Measurements from ENCODE around the gene PRR5L.

Gene PRR5L

DNA sequence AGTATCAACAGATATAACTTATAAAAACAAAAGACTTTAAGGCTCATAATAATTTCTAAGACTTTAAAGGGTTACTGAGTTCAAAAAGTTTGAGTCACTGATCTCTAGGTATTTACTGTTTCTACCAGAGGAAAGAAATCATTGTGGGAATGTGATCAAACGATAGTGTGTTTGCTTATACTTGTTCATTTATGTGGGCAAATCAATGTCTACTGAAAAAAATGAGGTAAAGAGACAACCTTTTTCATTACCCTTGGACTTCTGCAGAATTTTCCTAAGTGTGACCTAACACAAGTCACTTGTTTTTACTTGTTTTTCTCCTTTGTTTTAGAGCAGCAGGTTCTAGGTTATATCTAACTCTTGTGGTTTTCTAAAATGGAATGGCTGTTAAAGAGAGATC lies 65.4 kb downstream of the PRR5L start:
- DNase-seq = no peak

DNA sequence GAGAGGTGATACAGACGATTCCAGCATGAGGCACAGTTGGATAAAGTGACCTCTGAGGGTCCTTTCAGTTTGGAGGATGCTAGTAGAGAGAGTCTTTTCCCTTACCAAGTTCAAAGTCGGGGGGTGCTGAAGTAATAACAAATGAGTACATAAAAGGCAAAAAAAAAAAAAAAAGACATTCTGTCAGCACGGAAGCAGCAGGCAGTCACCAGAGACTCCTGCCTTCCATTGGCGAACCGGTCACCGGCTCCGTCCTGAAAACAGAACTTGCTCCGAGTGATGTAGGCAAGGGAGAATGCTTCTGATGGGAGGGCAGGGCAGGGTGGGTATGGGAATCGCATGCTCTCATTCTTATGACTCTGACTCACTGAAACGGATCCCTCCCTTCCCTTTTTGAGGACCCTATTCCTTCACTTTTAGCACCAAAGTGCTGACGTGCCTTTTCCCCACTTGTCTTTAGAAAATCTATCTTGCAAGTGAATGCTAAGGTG lies 65.9 kb downstream of the PRR5L start:
- peak; percentile 87 for DNase-seq

DNA sequence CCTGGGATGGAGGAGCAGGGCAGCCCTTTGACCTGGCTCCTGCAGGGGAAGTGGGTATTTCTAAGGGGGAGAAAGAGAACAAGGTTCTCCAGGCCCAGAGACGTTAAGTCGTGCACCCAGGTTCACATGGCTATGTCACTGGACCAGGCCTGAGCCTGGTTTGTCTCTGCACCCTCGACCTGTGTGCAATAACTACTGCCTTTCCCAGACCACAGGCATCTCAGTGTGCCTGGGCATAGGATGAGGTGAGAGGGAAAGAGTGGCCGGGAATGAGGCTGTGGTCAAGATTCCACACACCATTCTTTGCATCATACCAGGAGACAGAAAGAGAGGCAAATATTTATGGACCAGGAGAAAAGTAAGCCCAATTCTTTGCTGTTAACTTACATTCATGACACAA lies 66.8 kb downstream of the PRR5L start:
- DNase-seq = peak; percentile 74

DNA sequence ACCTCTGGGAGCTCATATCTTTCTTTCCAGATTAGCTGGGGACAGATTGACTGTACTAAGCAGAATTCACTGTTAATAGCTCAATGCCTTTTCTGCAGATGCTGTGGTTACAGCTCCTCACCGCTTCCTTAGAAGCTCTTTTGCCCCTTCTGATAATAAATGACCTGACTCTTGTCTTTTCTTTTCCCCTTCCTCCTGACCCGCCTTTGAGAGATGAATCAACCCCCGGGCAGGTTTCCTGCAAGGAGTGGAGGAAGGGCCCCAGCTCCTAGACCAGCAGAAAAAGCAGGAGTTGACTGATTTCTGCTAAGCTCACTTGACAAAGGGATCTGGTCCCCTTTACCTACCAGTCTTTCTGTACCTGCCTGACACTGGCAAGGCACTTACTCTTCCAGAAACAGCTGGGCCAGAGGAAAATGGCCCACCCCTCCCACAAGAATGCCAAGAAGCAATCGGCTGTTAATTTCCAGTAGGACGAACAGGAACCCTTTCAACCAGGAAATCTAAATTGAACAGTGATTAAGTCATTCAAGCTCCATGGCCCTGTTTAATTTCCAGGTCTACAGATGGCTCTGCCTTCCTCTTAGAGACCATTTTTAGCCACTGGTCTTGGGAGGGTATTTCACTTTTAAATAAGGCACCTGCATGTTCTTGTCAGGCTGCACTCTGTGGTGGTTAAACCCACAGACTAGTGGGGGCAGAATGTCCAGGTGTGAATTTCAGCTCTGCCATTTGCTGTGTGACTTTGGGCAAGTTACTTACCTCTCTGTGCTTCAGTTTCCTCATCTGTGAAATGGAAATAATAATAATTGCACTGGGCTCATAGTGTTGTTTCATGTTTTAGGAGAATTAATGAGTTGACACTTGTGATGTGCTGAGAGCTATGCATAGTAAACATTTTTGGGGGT lies 67.5 kb downstream of the PRR5L start:
- DNase-seq = no peak

DNA sequence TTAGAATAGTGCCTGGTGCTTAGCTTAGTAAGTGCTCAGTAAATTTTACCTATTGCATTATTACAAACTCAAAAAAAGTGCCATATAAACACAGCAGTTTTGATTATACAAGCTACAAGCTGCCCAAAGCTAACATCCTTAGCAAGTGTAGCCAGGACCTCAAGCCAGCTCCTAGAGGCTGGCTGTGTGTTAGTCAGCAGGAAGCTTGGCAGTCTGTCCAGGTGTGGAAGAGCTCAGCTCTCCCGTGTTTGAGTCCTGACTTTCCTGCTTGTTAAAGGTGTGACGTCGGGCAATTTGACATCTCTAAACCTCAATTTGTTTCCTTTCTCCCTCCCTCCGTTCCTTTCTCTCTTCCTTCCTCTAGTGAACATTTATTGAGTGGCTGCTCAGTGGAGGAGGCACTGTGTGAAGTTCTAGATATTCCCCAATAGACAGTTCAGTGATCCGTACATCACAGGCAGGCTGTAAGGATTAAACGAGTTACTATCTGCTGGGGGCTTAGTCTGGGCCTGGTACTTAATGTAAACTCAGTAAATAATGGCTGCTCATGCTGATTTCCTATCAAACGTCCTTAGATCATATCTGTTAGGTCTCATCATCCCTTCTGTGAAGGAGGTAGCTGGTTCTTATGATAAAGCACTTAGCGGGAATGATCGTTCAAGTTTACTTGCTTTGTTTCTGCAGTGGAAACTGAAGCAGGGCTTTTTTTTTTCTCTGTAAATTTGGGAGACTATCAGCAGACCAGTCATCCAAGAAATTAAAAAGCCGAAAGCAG lies 68.7 kb downstream of the PRR5L start:
- DNase-seq = no peak

DNA sequence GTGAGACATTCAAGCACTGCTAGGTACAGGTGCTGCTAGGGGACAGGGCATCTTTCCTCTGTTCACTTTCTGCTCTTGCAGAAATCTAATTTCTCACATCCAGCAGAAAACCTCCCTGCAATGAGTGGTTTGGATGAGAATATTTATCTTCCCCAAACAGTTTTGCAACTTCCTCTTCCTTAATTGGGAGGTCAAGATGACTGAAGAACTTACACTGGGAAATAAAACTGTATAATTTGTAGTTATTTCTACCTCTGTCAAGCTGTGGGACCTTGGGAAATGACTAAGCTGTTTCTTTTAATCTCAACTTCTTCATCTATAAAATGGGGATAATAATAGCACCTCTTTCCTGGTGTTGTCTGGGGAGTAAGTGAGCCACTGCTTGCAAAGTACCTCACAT lies 69.8 kb downstream of the PRR5L start:
- no peak for DNase-seq

DNA sequence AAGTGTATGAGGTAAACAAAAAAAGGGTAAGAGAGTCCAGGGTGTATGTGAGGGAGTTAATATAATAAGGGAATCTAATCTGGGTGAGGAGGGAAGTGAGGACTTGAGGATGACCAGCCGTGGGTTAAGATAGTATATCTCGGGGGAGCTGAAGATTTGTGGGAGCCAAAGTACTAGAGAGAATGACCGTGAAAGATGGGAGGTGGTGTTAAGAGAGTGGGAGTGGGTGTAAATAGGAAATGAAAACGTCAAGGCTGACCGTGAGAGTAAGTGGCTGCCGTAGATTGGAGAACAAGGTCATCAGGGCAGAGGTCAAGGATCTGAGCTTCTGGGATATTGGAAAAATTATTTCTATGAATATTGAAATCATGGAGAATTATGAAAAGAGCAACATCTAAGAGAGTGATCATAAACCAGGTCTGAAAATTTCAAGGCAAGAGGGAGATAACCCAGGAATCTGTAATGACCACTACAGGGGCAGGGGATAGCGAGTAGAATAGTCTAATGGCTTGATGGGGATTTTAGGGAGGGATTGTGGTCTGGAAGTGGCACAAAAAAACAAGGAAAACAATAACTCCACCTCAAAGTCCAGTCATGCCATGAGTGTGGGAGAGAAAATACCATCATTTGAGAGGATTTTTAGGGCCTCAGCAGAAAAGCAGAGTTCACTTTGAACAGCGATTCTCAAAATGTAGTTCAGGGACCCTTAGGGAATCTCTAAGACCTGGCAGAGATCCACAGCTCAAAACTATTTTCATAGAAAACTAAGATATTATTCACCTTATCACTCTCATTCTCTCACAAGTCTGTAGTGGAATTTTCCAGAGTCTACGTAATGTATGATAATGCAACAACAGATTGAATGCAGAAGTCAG lies 72.0 kb downstream of the PRR5L start:
- DNase-seq = no peak

DNA sequence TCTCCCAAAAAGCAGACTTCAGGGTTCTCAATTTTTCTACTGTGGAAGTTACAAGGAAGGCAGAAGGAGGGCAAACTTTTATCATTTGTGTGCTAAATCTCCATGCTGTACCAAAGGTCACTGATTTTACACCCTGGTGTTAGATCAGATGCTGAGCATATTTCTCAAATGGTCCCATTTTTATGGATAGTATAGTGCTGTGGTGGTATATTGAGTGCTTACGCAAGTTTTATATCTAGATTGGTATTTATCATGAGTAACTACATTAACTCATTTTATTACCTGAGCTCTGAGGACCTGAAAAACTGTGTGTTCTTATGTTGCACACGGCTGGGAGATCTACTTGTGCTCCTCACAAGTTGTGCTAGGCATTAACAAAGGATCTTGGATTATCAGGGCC lies 75.1 kb downstream of the PRR5L start:
- DNase-seq = no peak

DNA sequence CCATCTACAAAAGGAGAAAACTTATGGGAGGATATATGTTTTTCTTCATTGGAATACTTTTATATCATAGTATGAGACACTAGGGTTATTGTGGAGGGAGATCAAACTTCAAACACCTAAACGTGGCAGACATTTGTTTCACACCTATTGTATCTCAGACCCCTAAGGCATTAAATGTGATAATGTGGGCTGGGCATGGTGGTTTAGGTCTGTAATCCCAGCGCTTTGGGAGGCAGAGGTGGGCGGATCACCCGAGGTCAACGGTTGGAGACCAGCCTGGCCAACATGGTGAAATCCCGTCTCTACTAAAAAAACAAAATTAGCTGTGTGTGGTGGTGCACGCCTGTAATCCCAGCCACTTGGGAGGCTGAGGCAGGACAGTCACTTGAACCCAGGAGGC lies 75.5 kb downstream of the PRR5L start:
- DNase-seq = no peak

DNA sequence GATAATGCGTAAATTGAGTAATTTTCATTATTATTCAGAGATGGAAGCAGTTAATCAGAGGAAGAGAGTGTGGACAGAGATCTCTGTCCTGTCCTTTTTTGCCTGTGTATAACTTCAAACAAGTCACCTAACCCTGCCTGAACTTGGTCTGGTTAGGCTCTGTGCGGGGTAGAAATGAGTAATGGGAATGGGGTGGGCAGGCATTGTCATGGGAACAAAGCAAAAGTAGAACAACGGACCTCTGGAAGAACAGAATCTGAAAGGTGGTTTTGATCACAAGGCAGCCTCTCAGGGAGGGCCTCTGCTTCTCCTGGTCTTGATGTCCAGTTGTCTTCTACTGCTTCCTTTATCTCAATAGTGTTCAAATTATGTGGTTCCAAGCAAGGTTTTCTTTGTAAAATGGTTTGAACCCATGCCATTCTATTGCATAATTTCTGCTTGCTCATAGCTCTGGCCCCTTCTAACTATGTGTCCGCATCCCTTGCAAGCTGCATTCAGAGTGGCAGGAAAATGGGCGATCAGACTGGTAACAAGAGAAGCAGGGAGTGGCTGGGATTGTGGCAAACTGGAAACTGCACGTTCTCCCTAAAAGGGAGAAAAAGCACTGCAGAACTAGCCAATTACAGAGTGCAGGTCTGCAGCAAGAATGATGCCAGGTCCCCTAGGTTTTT lies 76.1 kb downstream of the PRR5L start:
- peak; percentile 71 for DNase-seq

DNA sequence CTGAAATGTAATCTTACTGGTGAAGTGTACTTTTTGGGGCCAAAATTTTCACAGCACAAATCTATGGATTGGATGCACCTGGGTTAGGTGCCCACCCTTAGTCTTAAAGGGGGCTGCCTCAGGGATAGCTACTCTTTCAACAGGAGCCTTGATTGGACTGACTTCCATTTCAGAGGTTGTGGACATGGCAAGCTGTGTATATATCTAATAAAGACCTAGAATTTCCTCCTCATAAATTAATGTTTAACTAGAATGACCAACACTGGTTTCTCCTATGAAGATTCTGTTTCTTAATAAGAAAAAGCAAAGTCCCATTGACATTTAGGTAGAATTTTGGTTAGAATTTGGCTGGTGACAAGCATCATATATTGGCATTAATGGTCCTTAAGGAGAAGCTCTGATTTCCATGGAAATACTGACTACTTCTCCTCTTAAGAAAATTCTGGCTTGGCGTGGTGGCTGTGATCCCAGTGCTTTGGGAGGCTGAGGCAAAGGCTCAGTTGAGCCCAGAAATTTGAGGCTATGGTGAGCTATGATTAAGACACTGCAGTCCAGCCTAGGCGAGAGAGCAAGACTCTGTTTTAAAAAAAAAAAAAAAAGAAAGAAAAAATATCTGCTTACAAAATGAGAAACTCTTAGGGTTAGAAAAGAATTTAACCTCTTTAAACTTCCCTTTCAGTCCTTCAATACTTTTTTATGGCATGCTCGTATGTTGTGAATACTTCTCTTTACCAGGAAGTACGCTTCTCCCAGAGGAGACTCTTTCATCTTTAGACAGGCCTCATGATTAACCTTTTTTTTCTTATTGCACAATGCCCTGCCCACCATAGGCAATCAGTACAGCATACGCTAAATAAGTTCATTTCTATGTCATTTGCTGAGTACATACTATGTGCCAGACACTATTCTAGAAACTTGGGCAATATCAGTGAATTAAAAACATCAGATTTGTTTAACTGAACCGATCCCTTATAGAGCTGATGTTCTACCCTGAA lies 77.2 kb downstream of the PRR5L start:
- no peak for DNase-seq

DNA sequence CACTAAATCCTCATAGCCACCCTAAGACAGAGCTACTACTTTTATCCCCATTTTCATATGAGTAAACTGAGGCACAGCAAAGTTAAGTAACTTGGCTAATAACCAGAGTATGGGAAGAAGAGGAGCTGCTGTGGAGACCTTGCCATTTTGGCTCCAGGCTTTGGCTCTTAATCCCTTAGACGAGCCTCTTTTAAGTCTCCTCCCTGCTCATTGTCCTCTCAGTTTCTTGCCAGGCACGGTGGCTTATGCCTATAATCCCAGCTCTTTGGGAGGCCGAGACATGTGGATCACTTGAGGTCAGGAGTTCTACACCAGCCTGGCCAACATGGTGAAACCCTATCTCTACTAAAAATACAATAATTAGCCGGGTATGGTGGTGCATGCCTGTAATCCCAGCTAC lies 78.6 kb downstream of the PRR5L start:
- no peak for DNase-seq

DNA sequence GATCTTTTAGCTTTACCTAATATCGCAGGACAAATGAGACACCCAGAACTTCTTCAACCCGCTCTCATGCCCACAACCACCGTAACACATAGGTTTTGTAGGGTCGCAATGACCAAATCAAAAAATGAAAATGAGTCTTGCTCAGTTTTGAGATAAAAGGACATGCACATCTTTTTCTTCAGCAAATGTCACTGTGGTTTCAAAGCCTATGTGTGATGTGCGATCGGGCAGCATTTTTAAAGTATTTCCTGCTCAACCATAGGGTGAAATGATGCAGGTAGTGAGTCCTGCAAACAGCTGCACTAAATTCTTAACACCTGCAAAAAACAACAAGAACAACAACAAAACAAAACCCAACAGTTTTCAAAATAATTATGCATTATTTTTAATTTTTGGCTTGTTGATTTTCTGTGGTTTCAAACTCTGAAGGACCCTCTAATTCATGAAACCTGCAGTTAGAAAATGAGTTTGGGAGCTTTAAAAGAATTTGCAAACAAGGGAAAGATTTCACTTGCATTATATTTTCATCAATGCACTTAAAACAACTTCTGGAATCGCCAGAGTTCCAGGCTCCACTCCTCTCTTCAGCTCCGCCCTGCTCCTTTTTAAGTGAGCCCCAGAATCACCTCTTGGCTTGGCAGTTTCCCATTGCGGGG lies 79.4 kb downstream of the PRR5L start:
- DNase-seq = no peak

DNA sequence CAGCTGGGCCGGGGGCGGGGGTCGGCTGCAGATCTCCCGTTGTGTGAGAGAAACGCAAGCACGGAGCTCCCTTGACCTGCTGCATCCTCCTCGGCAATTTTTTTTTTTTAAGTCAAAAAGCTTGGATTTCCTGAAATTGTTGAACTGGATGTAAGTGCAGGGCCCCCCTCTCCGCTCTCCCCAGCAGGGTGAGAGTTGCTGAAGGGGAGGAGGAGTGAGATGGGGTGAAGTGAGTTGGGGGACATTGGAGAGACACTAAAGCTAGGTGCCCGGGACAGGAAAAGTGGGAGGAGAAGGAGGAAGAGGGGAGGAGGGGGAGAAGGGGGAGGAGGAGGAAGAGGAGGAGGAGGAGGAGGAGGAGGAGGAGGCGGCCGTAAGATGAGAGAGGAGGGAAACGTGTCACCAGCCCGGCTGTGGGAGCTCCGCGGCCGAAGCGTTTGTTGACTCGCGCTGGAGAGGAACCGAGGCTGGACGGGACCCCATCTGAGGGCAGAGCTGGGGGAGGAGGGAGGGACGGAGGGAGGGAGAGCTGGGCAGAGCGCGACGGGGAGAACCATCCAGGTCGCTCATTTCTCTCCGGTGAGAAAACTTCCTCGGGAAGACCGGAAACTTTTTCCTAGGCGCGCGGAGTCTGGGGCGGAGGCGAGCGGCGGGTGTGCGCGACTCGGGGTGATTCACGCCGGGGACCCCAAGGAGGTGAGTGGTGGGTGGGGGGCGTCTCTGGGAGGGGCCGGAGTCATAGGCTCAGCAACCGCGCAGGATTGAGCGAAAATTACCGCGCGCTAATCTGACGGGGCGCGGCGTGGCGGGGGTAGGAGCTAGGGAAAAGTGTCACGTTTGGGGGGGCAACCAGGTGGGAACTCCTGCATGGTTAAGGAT lies 80.2 kb downstream of the PRR5L start:
- DNase-seq = no peak

DNA sequence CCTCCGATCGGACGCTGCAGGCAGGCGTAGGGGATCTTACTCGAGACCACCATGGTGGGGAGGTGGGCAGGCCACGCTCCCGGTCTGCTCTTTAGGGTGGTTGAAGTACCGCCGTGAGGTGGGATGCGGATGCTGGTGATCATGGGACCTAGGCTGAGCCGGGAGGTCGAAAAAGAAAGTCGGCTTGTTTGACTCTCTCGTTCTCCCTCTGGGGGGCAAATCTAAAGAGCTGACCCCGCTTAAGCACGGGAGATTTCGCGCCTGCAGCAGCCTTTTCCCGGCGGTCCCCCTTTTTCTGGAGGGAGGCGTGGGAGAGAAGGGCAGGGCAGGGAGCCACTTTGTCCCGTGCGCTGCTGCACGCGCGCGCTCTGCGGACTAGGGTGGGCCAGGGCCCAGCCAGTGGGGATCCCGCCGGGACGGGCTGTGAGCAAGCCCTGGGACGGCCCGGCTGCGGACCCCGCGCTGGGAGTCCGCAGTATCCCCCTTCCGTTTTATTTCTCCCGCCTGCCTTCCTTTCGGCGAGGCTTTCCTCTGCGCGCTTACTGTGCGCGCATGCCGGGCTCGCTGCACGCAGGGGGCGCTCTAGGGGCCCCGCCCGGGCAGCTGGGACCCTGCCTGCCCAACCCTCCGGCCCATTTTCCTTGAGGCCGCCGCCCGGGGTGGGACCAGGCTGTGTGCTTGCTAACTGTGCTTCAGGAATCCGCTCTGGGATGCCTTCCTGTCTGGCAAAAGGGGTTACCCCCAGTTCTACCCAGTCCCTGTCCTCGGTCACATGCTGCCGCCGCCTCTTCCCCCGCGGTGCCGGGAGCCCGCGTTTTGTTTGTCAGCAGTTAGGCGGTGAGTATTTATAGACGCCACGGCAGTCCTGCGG lies 81.0 kb downstream of the PRR5L start:
- peak; percentile 57 for DNase-seq

DNA sequence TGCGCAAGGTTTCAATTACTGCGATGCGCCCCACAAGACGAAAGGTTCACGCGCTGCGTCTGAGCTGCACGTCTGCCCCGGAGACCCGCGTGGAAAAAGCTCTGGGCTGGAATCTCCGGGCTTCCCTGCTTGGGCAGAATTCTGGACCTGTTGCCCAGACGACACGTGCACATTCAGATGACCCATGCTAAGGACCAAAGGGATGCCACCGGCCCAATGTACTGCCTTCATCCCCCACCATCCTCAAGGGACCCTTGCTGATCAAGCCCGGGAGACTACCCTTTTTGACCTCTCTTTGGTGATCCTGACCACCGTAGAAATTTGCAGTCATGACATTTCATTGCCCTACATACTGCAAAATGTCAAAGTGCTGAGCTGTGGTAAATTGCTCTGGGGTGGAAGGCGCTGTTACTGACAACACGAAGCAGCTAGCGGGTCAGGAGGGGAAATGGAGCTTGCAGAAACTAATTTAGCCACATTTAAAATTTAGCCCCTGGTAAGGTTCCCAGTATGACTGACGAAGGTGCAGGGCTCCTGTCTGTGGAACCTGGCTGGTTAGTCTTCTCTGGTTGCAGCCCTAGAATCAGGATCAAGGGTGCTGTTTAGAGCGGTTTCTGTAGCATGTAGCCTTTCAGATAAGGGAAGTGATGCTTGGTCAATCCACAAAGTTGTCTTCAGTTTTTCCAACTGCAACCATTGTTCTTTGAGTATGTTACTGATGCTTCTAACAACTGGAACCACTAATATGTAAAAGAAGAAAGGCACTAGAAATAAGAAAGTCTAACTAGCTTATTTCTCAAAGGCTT lies 81.9 kb downstream of the PRR5L start:
- DNase-seq = no peak

DNA sequence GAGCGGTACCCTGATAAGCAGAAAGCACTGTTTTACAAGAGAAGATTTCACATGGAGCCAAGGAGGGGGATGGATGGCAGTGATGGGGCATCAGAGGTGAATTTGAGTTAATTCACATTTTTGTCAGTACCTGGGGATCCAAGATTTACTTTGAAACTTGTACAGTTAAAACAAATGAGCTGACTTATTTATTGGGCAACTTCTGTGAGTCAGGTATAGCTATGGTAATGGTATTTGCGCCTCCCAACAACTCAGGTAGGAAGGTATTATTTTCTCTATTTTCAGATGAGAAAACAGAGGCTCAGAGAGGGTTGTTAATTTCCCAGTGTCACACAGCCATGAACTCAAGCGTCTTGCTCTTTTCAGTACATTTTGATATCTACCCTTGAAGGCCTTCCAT lies 83.6 kb downstream of the PRR5L start:
- DNase-seq = no peak

Data from fibroblast of upper back skin (primary cell).